GM19395 (cell line): ENCODE results near the gene PRG2.
A peak's percentile ranks its signal among the peaks of the same experiment; 100 is the strongest.
"Not testable (repeated sequence)": the region's sequence is repeated elsewhere in the genome, so short reads cannot be mapped to it uniquely, and the experiment has no call there.

Experiments used
- ATAC-seq: cut with Tn5 transposase; IDR thresholded peaks from one replicate; pipeline ENCODE4 v1.9.1; 2021; ENCODE audit warnings: mild to moderate bottlenecking, moderate library complexity; ENCODE audit not compliant: unreplicated experiment

PRG2 gene

DNA sequence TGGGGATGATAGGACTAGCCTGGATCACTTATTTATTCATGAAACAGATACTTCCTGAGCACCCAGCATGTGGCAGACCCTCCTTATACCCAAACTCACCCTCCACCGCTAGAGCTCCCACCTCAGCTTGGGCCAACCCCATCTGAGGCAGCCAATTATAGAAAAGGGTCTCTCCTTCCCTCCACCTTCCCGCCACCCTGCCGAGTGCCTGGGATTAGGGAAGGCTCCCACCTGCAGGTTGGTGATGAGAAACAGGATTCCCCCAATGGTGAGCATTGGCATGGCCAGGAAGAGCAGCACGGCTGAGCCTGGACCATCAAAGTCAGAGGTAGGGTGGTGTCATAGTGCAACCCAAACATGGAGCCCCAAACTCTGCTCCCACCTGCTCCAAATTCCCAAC, 30.6 kb upstream of the PRG2 start:
- ATAC-seq: no peak

- ATAC-seq: no peak
Measured at GRCh38 chr11:57419146-57419545, 28.7 kb upstream of the PRG2 start.

DNA sequence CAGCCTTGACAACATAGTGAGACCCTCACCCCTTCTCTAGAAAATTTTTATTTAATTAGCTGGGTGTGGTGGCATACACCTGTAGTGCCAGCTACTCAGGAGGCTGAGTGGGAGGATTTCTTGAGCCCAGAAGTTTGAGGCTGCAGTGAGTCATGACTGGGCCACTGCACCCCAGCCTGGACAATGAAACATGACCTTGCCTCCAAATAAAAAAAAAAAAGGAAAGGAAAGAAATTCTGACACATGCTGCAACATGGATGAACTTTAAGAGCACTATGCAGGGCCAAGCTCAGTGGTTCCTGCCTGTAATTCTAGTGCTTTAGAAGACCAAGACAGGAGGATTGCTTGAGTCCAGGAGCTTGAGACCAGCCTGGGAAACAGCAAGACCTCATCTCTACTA, 27.7 kb upstream of the PRG2 start:
- ATAC-seq: no peak

GRCh38 chr11:57417056-57417455, 26.6 kb upstream of the PRG2 start:
- ATAC-seq: no peak

DNA sequence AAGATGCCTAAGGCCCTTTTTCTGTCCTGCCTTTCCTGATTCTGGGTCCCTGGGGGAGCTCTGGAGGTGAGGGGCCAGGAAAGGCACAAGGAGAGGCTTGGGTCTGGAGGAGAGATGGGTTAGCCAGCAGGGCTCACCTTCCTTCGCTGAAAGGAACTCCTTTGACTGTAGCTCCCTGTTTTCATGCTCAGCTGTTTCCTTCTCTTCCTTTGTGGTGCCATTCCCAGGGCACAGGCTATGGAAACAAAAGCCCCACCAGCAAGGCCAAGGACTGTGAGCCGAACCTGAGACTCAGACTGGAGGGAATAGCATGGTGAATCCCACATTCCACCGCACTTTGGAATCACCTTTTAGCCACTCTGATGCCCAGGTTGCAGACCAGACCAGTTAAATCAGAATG, 26.0 kb upstream of the PRG2 start:
- ATAC-seq: no peak

DNA sequence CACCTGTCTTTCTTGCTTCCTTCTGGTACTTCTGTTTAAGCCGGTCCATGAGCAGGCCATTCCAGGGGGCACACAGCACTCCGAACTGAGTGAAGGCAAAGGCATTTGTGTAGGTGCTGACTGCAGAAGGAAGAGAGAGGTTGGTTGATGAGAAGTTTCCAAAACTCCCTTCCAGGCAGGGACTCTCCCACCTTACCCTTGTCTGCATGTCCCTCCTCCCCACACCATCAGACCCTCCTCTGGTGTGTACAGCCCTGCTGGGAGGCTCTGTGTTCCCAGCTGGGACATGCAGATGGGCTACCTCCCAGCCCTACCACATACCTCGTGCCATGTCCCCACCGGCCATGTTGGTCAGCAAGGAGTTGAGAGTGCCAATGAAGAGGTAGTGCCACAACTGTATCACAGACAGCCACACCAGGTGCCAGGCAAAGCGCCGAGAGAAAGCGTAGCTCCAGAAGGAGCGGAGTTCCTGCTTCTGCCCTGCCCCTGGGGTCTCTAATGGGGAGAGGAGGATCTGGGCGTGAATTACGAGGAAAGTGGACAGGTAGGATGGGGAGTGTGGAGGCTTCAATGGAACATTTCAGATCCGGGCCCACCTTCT, 24.3 kb upstream of the PRG2 start:
- no peak for ATAC-seq

DNA sequence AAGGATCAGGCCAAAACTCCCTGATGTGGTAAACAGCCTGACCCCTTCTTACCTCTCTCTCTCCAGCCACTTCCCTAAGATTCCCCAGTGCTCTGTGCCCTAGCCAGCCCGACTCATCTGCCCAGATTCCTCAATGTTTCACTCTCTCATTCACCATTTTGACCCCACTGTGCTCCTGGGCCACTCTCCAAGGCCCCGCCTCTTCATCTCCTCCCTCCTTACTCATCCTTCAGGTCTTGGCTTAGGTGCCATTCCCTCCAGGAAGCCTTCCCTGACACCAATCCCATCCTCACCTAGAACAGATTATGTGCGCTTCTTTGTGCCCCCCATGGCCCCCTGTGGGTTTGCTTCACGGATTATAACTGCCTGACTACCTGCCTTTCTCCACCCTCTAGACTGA, 23.2 kb upstream of the PRG2 start:
- ATAC-seq: no peak

DNA sequence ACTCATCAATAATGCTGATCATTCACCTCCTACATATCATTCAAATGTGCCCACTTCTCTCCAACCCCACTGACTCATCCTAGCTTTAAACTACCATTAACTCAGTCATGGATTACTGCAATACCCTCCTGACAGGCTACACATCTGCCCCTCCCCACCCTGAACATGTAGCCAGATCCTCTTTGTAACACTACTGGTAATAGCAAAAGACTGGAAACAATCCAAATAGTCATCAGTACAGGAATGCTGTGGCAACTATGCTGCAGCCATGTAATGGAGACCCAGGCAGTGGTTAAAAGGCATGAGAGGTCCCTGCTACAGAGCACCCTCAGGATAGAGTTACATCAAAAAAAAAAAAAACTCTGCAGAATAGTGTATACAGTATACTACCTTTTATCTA, 19.8 kb upstream of the PRG2 start:
- ATAC-seq: no peak

- ATAC-seq: no peak
Measured at GRCh38 chr11:57409321-57410100, 19.1 kb upstream of the PRG2 start.

DNA sequence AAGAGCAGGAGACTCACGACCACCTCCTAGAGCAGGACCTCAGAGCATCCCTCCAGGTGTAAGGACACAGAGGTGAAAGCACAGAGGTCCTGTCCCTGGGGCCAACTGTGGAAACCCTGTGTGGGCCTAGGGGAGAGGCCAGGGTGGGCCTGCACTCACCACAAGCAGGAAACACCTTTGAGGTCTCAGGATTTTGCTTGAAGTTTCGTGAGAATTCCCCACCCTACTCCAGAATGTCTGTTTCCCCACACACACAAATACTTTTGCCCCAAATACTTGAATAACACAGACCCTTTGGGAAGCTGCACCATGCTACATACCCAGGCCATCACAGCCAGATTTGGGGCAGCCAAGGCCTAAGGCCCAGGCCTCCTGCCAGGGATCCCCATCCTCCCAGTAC, 18.3 kb upstream of the PRG2 start:
- no peak for ATAC-seq

DNA sequence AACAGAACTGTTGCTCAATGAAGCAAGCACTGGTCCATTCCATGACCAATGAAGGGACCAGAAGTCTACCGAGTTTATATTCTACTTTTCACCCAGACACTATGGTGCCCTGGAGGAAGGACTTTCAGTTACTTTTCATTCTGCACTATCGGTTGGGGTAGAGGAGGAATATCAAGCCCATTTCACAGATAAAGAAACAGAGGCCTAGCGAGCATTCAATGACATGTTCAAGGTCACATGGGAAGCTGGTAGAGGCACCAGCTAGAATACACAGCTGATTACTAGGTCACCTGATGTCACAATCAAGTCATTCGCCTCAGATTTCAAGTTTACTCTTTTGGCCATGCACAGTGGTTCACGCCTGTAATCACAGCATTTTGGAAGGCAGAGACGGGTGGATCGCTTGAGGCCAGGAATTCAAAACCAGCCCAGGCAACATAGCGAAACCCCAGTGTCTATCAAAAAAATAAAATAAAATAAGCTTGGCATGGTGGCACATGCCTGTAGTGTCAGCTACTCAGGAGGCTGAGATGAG, 17.6 kb upstream of the PRG2 start:
- ATAC-seq: no peak

GRCh38 chr11:57407010-57407920, 16.8 kb upstream of the PRG2 start:
- no peak for ATAC-seq

GRCh38 chr11:57406337-57406904, 16.0 kb upstream of the PRG2 start:
- ATAC-seq: peak; percentile 87

DNA sequence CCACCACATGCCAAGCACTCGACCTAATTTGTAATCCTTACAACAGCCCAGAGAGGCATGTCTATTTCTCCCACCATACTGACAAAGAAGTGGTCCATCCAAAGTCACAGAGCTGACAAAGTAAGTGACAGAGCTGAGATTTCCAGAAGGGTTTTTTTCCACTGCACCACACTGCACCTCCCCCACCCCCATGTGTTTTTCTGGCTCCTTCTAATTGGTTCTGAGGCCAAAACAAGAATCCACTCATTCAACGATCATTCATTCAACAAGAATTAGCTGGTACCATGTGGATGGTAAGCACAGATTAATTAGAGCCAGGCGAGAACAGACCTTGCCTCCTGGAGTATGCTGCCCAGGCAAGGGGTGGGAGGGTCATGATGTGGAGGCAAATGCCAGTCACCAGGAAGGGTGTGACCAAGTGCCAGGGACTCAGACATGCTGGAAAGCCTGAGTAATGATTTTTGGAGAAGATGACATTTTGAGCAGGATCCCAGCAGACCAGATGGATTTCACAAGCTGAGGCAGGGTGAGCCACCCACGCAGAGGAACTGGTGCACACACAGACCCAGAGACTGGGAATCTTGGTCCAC, 14.9 kb upstream of the PRG2 start:
- ATAC-seq: no peak

DNA sequence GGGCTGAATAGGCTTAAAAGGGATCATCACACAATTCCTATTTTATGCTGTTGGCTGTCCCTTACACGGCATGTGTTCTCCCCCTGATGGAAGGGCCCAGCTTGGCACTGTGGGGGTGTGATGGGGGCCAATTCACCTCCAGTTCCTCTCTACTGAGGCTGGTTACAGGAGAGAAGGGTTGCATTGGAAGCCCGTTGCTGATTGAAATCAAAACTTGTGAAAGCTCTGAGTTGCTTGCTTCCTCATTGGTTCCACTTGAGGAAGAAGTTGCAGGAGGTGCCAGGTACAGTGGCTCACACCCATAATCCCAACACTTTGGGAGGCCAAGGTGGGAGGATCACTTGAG, 13.3 kb upstream of the PRG2 start:
- no peak for ATAC-seq

DNA sequence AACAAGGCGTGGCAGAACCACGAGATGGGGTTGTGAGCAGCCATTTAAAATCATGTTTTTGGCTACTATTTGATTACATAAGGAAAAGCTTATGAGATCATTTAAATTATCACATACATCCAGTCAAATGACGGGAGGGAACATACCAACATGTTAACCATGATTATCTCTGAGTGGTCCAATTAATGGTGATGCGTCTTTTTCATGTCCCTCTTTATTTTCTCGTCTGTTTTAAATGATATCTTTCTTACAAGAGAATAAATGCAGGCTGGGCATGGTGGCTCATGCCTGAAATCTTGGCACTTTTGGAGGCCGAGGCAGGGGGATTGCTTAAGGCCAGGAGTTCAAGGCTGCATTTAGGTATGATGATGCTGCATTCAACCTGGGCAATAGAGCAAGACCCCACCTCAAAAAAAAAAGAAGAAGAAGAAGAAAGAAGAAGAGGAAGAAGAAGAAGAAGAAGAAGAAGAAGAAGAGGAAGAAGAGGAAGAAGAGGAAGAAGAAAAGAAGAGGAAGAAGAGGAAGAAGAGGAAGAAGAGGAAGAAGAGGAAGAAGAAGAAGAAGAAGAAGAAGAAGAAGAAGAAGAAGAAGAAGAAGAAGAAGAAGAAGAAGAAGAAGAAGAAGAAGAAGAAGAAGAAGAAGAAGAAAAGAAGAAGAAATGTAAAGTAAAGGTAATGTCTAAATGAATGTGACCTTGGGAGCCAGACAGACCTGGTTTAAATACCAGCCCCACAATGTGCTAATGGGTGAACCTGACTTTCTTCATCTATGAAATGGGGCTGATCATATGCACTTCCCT, 12.8 kb upstream of the PRG2 start:
- ATAC-seq: not testable (repeated sequence)

DNA sequence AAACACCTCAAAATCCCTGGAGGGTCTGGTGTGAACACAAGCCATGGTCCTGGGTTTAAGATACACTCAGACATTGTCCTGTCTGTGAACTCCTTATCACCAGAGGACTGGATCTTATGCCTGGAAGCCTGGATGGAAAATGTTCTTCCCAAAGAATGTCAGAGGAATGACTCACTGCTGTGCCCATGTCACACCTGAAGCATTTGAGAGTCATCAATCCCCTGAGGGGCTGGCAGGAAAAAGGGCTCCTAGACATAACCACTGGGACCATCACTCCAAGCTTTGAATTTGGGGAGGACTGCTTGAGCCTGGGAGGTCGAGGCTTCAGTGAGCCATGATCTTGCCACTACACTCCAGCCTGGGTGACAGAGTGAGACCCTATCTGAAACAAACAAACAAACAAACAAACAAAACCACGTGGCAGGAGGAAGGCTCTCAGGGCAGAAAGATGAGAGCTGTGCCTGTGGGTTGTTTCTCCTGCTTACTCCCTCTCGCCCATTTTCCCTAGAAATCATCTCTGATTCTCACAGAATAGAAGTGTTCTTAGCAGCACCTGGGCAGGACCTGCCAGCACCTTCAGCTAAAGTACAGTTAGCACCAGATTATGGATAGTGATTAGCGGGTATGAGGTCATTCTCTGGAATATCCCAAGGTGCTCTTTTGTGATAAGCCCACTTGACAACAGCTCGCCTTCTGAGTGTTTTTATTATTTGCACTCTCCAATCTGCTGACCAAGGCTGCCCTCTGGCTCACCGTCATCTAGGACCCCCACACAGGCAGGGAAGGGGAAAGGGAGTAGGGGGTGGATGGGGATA, 11.9 kb upstream of the PRG2 start:
- no peak for ATAC-seq

DNA sequence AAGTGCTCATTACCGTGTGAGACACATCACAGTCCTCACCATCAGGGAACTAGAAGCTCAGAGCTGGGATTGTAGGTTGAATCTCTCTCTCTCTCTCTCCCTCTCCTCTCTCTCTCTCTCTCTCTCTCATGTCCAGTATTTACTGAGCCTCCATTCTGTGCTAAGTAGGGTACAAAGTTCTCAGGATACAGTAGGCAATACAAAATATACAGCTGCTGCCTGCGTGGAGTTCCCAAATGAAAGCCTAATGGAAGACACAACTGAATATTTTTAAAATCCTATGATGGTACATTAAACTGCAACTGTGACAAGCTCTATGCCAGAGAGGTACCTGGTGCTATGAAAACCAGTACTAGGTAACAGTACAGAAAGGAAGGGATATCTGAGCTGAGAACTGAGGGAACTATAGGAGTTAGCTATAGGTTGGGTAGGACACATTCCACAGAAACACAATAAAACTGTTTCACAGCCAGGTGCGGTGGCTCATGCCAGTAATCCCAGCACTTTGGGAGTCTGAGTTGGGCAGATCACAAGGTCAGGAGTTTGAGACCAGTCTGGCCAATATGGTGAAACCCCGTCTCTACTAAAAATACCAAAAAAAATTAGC, 9.6 kb upstream of the PRG2 start:
- ATAC-seq: no peak

DNA sequence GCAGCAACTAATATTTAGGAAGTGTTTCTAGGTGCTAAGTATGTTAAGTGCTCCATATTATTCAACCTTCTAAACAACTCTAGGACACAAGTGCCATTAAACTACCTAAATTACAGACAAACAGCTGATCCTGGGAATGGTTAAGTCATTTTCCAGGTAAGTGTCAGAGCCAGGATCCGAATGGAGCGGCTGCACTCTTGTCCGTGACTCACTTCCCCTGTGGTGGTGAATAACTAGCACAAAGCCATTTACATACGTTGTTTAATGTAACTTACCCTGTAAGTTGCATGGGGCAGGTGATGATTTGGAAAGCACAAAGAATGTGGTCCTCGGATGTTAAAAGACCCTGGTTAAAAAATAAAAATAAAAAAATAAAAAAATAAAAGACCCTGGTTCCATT, 8.8 kb upstream of the PRG2 start:
- no peak for ATAC-seq
